GM10248 (cell line): ENCODE data around the gene TMEM51.

Source experiments
- CTCF ChIA-PET: fragments of 300-600 bp; sonication (Branson Sonifier 250); formaldehyde crosslinking; extraction: SDS; loops from one replicate; lab custom pipeline; 2021; ENCODE audit warnings: antibody characterized with exemption; lab: Yijun Ruan, JAX
- POLR2A ChIA-PET: fragments of 350-650 bp; sonication (Branson Sonifier 250); formaldehyde crosslinking; extraction: SDS; loops from one replicate; lab custom pipeline; 2020; ENCODE audit warnings: antibody characterized with exemption; lab: Yijun Ruan, JAX
- DNase-seq: peaks from one replicate; pipeline ENCODE4 v3.0.0; 2012; ENCODE audit errors: extremely low spot score
- CTCF ChIP-seq: IDR thresholded peaks from 2 replicates; pipeline ENCODE4 v1.5.1; 2012; ENCODE audit warnings: mild to moderate bottlenecking, low read depth; ENCODE audit errors: extremely low read depth, missing control alignments, control extremely low read depth

Gene TMEM51

GRCh38 chr1:15204931-15205330, 51.4 kb downstream of the TMEM51 start:
- DNase-seq, result no peak
- POLR2A ChIA-PET, result no interaction called here
- TF ChIP-seq CTCF, result no peak
- CTCF ChIA-PET, result interaction anchor here (1.1 kb wide), 1 partner anchor 76 kb away, joined by 4 read pairs; no protein-coding TSS in a partner anchor

DNA sequence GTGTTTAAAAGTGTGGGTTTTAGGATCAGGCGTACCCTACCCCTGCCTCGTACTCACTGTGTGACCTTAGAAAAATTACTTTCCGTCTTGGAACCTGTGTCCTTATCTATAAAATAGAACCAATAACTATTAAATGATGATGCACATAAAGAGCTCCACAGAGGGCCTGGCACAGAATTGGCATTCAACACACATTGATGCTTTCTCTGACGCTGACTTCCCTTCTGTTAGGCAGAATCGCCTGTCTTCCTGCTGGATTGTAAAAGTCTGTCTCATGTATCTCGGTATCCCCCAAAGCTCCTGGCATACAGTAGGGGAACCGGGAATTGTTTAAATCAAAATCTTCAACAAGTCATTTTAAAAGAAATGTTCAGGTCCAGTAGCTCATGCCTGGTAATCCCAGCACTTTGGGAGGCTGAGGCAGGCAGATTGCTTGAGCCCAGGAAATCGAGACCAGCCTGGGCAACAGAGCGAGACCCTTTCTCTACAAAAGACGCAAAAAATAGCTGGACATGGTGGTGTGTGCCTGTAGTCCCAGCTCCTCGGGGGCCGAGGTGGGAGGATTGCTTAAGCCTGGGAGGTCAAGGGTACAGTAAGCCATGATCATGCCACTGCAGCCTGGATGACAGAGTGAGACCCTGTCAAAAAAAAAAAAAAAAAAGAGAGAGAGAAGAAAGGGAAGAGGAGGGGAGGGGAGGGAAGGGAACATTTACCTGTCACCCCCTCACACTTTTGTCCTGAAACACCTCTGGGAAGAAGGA, 52.2 kb downstream of the TMEM51 start:
- TF ChIP-seq CTCF, result no peak
- ChIA-PET CTCF (interaction anchor here (1.1 kb wide), 1 partner anchor 77 kb away, joined by 4 read pairs; no protein-coding TSS in a partner anchor), POLR2A (no interaction called here)
- DNase-seq, result no peak

DNA sequence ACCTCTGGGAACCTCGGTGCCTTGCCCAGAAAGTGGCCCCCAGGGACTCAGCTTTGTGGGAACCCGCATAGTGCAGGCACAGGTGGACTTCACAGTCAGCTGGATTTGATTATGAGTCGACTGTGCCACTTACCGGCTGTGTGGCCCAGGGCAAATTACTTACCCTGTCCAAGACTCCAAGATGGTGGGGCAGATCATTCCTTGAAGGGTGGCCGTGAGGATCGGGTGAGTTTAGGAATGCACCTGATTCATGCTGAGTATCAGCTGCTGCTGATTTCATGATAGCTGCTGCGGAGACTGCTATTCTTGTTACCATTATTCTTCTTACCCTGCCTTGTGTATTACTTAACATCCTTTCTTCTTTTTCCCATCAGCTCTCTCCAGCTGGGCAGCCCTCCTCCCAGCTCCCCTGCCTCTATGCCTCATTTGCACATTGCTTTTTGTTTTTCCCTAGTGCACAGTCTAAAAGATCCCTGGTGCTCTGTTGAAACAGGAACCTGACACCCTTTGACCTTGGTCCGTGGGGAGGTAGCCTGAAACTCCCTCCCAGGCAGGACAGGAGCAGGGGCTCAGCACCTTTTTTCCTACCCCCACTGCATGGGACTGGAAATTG, 53.0 kb downstream of the TMEM51 start:
- ChIA-PET CTCF (interaction anchor here (2.3 kb wide), 1 partner anchor 11 kb away, joined by 5 read pairs; no protein-coding TSS in a partner anchor), POLR2A (no interaction called here)
- no peak for TF ChIP-seq CTCF
- DNase-seq, result no peak

GRCh38 chr1:15207031-15207828, 53.7 kb downstream of the TMEM51 start:
- DNase-seq, result no peak
- TF ChIP-seq CTCF, result no peak
- CTCF ChIA-PET, result interaction anchor here (2.3 kb wide), 1 partner anchor 11 kb away, joined by 5 read pairs; no protein-coding TSS in a partner anchor
- POLR2A ChIA-PET, result no interaction called here

- POLR2A ChIA-PET, result no interaction called here
- CTCF ChIA-PET, result interaction anchor here (2.3 kb wide), 1 partner anchor 12 kb away, joined by 5 read pairs; no protein-coding TSS in a partner anchor
- TF ChIP-seq CTCF, result no peak
- no peak for DNase-seq
Measured at GRCh38 chr1:15207829-15208429, 54.4 kb downstream of the TMEM51 start.
